K562 (cell line): ENCODE results near the gene MEX3D. TPM values are rescaled to one million over a fixed set of nuclear protein-coding genes. Genes with fewer than 3 reads are reported as not detected.

ENCODE experiments used
- ATF1 ChIP-seq, 2 experiments: fragments of 450-650 bp in 1 of 2; IDR thresholded peaks; 2 replicates each; pipeline ENCODE4 v1.6.1; 2016; ENCODE audit warnings: missing compliant biosample characterization in 1 of 2, missing genetic modification characterization in 1 of 2
- CBFB ChIP-seq: sonication (generic); formaldehyde crosslinking; IDR thresholded peaks from 2 replicates; pipeline ENCODE4 v1.4.0; 2020; ENCODE audit warnings: mild to moderate bottlenecking, missing genetic modification reagents
- CBX5 ChIP-seq: IDR thresholded peaks from 2 replicates; pipeline ENCODE4 v1.6.1; 2014; ENCODE audit warnings: low read depth, borderline replicate concordance
- CHD2 ChIP-seq: IDR thresholded peaks from 2 replicates; pipeline ENCODE4 v1.6.1; 2011; ENCODE audit warnings: low read depth, low read length
- ESRRA ChIP-seq: fragments of 450-650 bp; IDR thresholded peaks from 2 replicates; pipeline ENCODE4 v1.6.1; 2014; ENCODE audit warnings: low read depth, mild to moderate bottlenecking, moderate library complexity, borderline replicate concordance
- HNRNPK ChIP-seq: fragments of 200-400 bp; formaldehyde crosslinking; IDR thresholded peaks from one replicate; pipeline ENCODE4 v1.6.1; 2018; ENCODE audit warnings: mild to moderate bottlenecking, low read depth, low read length; ENCODE audit not compliant: poor library complexity, severe bottlenecking
- LEF1 ChIP-seq: fragments of 450-650 bp; IDR thresholded peaks from 2 replicates; pipeline ENCODE4 v1.6.1; 2016; ENCODE audit warnings: mild to moderate bottlenecking
- MBD2 ChIP-seq: sonication (generic); IDR thresholded peaks from 2 replicates; pipeline ENCODE4 v1.6.1; 2016; ENCODE audit warnings: low read depth, borderline replicate concordance
- NCOA2 ChIP-seq, 2 experiments: fragments of 450-650 bp; IDR thresholded peaks; 2 replicates each; pipeline ENCODE4 v1.6.1; 2018; ENCODE audit warnings: mild to moderate bottlenecking in 2 of 2, moderate library complexity in 1 of 2; ENCODE audit not compliant: partially characterized antibody in 2 of 2
- POLR2H ChIP-seq: IDR thresholded peaks from 2 replicates; pipeline ENCODE4 v1.6.1; 2016; ENCODE audit warnings: missing genetic modification characterization, low read depth, mild to moderate bottlenecking, control low read depth, missing compliant biosample characterization, moderate library complexity
- PTBP1 ChIP-seq: fragments of 200-400 bp; formaldehyde crosslinking; IDR thresholded peaks from 2 replicates; pipeline ENCODE4 v1.6.1; 2017; ENCODE audit warnings: low read depth, low read length
- RBM25 ChIP-seq: fragments of 200-400 bp; formaldehyde crosslinking; IDR thresholded peaks from 2 replicates; pipeline ENCODE4 v1.6.1; 2018; ENCODE audit warnings: low read length, low read depth, moderate library complexity; ENCODE audit not compliant: severe bottlenecking
- RFX7 ChIP-seq: fragments of 250-450 bp; sonication (Bioruptor Pico); IDR thresholded peaks from 2 replicates; pipeline ENCODE4 v1.5.1; 2021; ENCODE audit warnings: mild to moderate bottlenecking
- SRSF1 ChIP-seq: fragments of 200-400 bp; formaldehyde crosslinking; IDR thresholded peaks from 2 replicates; pipeline ENCODE4 v1.6.1; 2017; ENCODE audit warnings: mild to moderate bottlenecking, low read depth, low read length, moderate library complexity
- STAT5B ChIP-seq: fragments of 250-450 bp; sonication (Bioruptor Pico); IDR thresholded peaks from 2 replicates; pipeline ENCODE4 v1.8.0; 2021; ENCODE audit warnings: mild to moderate bottlenecking, inconsistent platforms
- ZNF217 ChIP-seq: sonication (generic); formaldehyde crosslinking; IDR thresholded peaks from 2 replicates; pipeline ENCODE4 v1.8.0; 2022; ENCODE audit warnings: mild to moderate bottlenecking, missing genetic modification reagents
- polyA plus RNA-seq, 8 experiments: library from polyadenylated mRNA; depleted of rRNA in 4 of 8; stranded (reverse) in 5 of 8; unstranded in 3 of 8; fragments of >200 nt; fragmentation: Nextera tagmentation in 2 of 8; fragmentation: Illumina TruSeq in 1 of 8; extraction: Ambion mirVana in 2 of 8; extraction: Trizol in 1 of 8; gene quantifications; 2 replicates each; pipeline versions ENCODE4 v1.2.1 to v1.2.3, GENCODE V29; 2011 to 2014; ENCODE audit warnings: inconsistent platforms in 1 of 8, missing spikeins in 1 of 8
- total RNA-seq, 7 experiments: library from RNA; depleted of rRNA in 6 of 7; stranded (reverse); fragments of >200 nt in 6 of 7; fragmentation: Illumina TruSeq in 2 of 7; extraction: Trizol in 2 of 7; gene quantifications; 2 replicates each; pipeline versions ENCODE4 v1.2.1 to v1.2.3, GENCODE V29; 2011 to 2021; ENCODE audit warnings: low replicate concordance in 1 of 7
- TF ChIP-seq, protein P1 (sequence below): fragments of 450-650 bp; conservative IDR thresholded peaks from 2 replicates; pipeline ENCODE4 v1.6.1; 2016; ENCODE audit warnings: missing genetic modification characterization, low read depth, mild to moderate bottlenecking, control low read depth, missing compliant biosample characterization
- TF ChIP-seq, protein P2 (sequence below), 2 experiments: fragments of 450-650 bp in 1 of 2; IDR thresholded peaks; 2 replicates each; pipeline ENCODE4 v1.6.1; 2011 to 2017; ENCODE audit warnings: low read depth in 2 of 2, antibody characterized with exemption in 1 of 2, borderline replicate concordance in 1 of 2, low read length in 1 of 2, mild to moderate bottlenecking in 1 of 2, mixed read lengths in 1 of 2; ENCODE audit not compliant: control insufficient read depth in 1 of 2
- TF ChIP-seq, protein P3 (sequence below): fragments of 250-450 bp; sonication (Bioruptor Pico); IDR thresholded peaks from 2 replicates; pipeline ENCODE4 v1.4.0; 2020; ENCODE audit warnings: mild to moderate bottlenecking, moderate library complexity

The MEX3D gene
- total and polyA plus RNA-seq, 9 of the 15 experiments (the other 6 are each of a cell fraction or from before 2014, with no cell fraction given): 1.7 to 39.3 (median 5.7) TPM

DNA sequence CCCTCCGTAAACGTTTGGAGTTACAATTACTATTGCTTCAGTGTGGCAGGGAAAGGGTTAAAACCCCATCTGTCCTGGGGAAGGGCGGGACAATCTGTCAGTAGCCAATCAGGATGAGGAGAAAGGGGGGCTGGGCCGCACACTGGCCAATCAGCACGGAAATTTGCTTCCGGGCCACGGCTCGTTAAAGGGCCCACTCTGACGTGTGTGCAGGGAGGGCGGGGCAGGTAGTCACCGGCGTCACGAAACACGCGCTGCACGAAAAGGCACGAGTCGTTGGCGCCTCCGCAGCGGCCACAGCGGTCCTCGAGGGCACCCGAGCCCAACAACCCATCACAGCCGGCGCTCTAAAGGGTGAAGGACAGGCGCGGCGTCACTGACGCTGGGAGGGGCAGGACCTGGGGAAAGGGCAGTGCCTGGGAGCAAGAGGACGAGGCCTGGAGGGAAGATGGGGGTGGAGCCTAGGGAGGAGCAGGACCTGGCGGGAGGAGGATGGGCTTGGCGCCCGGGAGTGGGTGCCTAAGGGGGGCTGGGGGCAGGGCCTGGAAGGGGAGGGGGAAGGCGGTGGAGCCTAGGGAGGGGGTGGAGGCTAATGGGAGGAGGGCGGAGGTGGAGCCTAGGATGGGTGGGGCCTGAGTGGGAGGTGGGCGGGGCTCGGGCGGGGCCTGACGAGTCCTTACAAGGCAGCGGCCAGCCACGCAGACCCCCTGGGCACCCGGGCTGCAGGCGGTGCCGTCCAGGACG, 60.2 kb downstream of the MEX3D start (continued):
- TF ChIP-seq, protein P1, sequence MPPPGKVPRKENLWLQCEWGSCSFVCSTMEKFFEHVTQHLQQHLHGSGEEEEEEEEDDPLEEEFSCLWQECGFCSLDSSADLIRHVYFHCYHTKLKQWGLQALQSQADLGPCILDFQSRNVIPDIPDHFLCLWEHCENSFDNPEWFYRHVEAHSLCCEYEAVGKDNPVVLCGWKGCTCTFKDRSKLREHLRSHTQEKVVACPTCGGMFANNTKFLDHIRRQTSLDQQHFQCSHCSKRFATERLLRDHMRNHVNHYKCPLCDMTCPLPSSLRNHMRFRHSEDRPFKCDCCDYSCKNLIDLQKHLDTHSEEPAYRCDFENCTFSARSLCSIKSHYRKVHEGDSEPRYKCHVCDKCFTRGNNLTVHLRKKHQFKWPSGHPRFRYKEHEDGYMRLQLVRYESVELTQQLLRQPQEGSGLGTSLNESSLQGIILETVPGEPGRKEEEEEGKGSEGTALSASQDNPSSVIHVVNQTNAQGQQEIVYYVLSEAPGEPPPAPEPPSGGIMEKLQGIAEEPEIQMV (tag): no peak
- TF ChIP-seq CBX5 (no peak), LEF1 (no peak), STAT5B (no peak), POLR2H (tag) (no peak), RFX7 (CRISPR knock-in tag) (no peak), MBD2 (peak; percentile 98), HNRNPK (no peak), CHD2 (peak; percentile 88), ATF1 (CRISPR knock-in tag; IDR thresholded peaks at IDR 0.05) (peak; percentile 52; the same call in 1 of the 2 replicates), ATF1 (tag; IDR thresholded peaks at IDR 0.05) (peak; percentile 97), PTBP1 (no peak), RBM25 (peak; percentile 93), SRSF1 (no peak), CBFB (CRISPR knock-in tag) (no peak; the same call in none of the 2 replicates), ZNF217 (CRISPR knock-in tag) (no peak), ESRRA (peak; percentile 67), NCOA2 (IDR thresholded peaks at IDR 0.05; ENCODE audit: partially characterized antibody in 2 of 2) (no peak)
- TF ChIP-seq, protein P2, sequence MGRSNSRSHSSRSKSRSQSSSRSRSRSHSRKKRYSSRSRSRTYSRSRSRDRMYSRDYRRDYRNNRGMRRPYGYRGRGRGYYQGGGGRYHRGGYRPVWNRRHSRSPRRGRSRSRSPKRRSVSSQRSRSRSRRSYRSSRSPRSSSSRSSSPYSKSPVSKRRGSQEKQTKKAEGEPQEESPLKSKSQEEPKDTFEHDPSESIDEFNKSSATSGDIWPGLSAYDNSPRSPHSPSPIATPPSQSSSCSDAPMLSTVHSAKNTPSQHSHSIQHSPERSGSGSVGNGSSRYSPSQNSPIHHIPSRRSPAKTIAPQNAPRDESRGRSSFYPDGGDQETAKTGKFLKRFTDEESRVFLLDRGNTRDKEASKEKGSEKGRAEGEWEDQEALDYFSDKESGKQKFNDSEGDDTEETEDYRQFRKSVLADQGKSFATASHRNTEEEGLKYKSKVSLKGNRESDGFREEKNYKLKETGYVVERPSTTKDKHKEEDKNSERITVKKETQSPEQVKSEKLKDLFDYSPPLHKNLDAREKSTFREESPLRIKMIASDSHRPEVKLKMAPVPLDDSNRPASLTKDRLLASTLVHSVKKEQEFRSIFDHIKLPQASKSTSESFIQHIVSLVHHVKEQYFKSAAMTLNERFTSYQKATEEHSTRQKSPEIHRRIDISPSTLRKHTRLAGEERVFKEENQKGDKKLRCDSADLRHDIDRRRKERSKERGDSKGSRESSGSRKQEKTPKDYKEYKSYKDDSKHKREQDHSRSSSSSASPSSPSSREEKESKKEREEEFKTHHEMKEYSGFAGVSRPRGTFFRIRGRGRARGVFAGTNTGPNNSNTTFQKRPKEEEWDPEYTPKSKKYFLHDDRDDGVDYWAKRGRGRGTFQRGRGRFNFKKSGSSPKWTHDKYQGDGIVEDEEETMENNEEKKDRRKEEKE (IDR thresholded peaks at IDR 0.05; ENCODE audit: borderline replicate concordance in 1 of 2, control insufficient read depth in 1 of 2, low read depth in 2 of 2, low read length in 1 of 2): no peak
- TF ChIP-seq, protein P3, sequence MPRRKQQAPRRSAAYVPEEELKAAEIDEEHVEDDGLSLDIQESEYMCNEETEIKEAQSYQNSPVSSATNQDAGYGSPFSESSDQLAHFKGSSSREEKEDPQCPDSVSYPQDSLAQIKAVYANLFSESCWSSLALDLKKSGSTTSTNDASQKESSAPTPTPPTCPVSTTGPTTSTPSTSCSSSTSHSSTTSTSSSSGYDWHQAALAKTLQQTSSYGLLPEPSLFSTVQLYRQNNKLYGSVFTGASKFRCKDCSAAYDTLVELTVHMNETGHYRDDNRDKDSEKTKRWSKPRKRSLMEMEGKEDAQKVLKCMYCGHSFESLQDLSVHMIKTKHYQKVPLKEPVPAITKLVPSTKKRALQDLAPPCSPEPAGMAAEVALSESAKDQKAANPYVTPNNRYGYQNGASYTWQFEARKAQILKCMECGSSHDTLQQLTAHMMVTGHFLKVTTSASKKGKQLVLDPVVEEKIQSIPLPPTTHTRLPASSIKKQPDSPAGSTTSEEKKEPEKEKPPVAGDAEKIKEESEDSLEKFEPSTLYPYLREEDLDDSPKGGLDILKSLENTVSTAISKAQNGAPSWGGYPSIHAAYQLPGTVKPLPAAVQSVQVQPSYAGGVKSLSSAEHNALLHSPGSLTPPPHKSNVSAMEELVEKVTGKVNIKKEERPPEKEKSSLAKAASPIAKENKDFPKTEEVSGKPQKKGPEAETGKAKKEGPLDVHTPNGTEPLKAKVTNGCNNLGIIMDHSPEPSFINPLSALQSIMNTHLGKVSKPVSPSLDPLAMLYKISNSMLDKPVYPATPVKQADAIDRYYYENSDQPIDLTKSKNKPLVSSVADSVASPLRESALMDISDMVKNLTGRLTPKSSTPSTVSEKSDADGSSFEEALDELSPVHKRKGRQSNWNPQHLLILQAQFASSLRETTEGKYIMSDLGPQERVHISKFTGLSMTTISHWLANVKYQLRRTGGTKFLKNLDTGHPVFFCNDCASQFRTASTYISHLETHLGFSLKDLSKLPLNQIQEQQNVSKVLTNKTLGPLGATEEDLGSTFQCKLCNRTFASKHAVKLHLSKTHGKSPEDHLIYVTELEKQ: no peak
